Adrenal gland (tissue), 12 donors: Measurements from ENCODE around the gene QKI. TPM values are rescaled to one million over a fixed set of nuclear protein-coding genes. Genes with fewer than 3 reads are reported as not detected.

ENCODE experiments used
- DNase-seq, 7 donors: peaks; one replicate each; pipeline ENCODE4 v3.0.0-alpha.2; 2019 to 2020
- H3K27ac ChIP-seq, 5 donors: fragments of 200-600 bp; sonication (generic) in 4 of 5; 1 replicate in 3 of 5; 2 replicates in 2 of 5; pipeline versions ENCODE4 v1.5.1 to v1.8.0; 2016 to 2020; ENCODE audit warnings: mild to moderate bottlenecking in 1 of 5
- H3K27me3 ChIP-seq: fragments of 200-600 bp; 2 replicates; pipeline ENCODE4 v1.8.0; 2021
- H3K36me3 ChIP-seq, 2 donors: fragments of 200-600 bp; replicated peaks in 1 of 2; 1 replicate in 1 of 2; 2 replicates in 1 of 2; pipeline versions ENCODE4 v1.5.1 to v1.8.0; 2018 to 2022
- H3K4me1 ChIP-seq, 2 donors: fragments of 200-600 bp; replicated peaks in 1 of 2; 1 replicate in 1 of 2; 2 replicates in 1 of 2; pipeline versions ENCODE4 v1.5.1 to v1.8.0; 2018 to 2021
- H3K4me3 ChIP-seq, 4 donors: fragments of 200-600 bp; sonication (generic) in 3 of 4; one replicate each; pipeline ENCODE4 v1.5.1; 2016 to 2018
- H3K9me3 ChIP-seq, 3 donors: fragments of 200-600 bp; sonication (generic) in 1 of 3; replicated peaks in 1 of 3; 1 replicate in 2 of 3; 2 replicates in 1 of 3; pipeline versions ENCODE4 v1.5.1 to v1.8.0; 2016 to 2021
- POLR2A ChIP-seq, 2 donors: fragments of 450-650 bp; IDR thresholded peaks; one replicate each; pipeline ENCODE4 v1.6.1; 2017; ENCODE audit warnings: antibody characterized with exemption in 2 of 2, mild to moderate bottlenecking in 2 of 2, moderate library complexity in 1 of 2
- WGBS, 4 donors: extraction: QIAGEN DNeasy Blood & Tissue Kit in 2 of 4; methylation state at CpG; one replicate each; pipeline versions ENCODE4 v1.1.5 to v1.1.7; 2013 to 2017; 5-methylcytosine and 5-hydroxymethylcytosine counted together
- intact Hi-C, 2 donors: fragments of 100-400 bp; cut with DNase I; formaldehyde crosslinking; loops; one replicate each; pipeline versions ENCODE4 v1.14.1 to v1.15.0; 2022 to 2023
- polyA plus RNA-seq, 3 donors: library from polyadenylated mRNA; stranded (reverse); fragments of 200-250 nt in 2 of 3; fragments of 350-450 nt in 1 of 3; fragmentation: Illumina TruSeq in 1 of 3; extraction: RNeasy Lipid Tissue Mini Kit (QIAGEN cat#74804) in 1 of 3; gene quantifications; one replicate each; pipeline ENCODE4 v1.2.3, GENCODE V29; 2013 to 2014
- total RNA-seq, 9 donors: library from RNA; depleted of rRNA in 4 of 9; stranded (reverse); fragments of >200 nt in 4 of 9; fragments of 120-200 nt in 1 of 9; fragmentation: NEBNext Ultra II Directional in 1 of 9; extraction: Animal tissue kit (Norgen Biotek cat#: 25700) in 1 of 9; gene quantifications; one replicate each; pipeline versions ENCODE4 v1.1.0 to v1.2.4, GENCODE V29; 2013 to 2023
- TF ChIP-seq, protein P1 (sequence below), 6 experiments: fragments of 450-650 bp in 4 of 6; fragments of 200-600 bp in 2 of 6; sonication (generic) in 1 of 6; IDR thresholded peaks; 1 replicate in 5 of 6; 2 replicates in 1 of 6; pipeline versions ENCODE4 v1.5.1 to v1.8.0; 2016 to 2021; ENCODE audit warnings: antibody characterized with exemption in 6 of 6, mild to moderate bottlenecking in 2 of 6, moderate library complexity in 1 of 6
- donor health status: healthy with polysubstance abuse.
- donor health status: Bipolar disorder and iron deficiency.
- donor health status: DM: yes; HTN: yes; CAD: no.
- donor health status: DM: no; HTN: no; CAD: no.
- donor health status: DM: no; HTN: no; CAD: no.
- donor health status: DM: yes; HTN: yes; CAD: no.

QKI gene
- total and polyA plus RNA-seq, 12 donors, result 10.3 to 207 (median 130) TPM

DNA sequence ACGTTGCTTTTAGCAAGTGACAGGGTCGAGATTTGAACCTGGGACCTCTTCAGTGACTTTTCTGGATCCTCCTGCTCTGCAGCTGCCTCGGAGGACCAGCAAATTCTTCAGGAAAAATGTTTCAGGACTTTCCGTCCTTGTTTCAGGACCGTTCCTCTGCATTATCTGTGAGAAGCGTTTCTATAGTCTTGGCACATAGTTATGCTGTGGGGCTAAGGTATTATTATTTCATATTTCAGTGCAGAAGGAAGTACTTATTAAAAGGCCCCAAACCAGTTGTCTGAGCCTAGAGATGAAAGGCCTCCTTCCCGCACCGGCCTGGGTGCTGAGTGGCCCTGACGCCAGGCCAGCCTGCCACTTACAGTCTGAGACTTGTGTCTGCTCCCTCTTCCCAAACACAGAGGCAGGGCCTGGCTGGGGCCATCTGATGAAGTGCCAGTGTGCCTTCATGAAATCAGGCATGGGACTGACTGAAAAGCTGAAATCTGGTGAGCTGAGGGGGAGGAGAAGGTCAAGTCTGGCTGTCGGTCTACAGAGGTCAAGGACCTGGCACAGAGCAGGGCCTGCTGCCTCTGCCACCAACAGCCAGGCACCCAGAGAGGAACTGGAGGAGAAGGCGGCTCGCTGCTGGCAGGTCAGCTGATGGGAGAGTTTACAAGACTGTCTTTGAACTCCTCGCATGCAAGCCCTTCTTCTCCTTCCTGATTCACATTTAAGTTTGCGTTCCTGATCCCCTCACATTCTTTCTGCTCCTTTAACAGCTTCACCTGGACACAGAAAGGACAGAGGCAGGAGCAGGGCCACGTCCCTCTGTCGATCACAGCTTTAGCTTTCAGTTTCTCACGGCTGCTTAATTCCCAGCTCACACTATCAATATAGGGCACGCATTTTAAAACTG lies 8.9 kb upstream of the QKI start:
- TF ChIP-seq POLR2A (IDR thresholded peaks at IDR 0.05), result peak; percentile 51 to 69
- TF ChIP-seq, protein P1, sequence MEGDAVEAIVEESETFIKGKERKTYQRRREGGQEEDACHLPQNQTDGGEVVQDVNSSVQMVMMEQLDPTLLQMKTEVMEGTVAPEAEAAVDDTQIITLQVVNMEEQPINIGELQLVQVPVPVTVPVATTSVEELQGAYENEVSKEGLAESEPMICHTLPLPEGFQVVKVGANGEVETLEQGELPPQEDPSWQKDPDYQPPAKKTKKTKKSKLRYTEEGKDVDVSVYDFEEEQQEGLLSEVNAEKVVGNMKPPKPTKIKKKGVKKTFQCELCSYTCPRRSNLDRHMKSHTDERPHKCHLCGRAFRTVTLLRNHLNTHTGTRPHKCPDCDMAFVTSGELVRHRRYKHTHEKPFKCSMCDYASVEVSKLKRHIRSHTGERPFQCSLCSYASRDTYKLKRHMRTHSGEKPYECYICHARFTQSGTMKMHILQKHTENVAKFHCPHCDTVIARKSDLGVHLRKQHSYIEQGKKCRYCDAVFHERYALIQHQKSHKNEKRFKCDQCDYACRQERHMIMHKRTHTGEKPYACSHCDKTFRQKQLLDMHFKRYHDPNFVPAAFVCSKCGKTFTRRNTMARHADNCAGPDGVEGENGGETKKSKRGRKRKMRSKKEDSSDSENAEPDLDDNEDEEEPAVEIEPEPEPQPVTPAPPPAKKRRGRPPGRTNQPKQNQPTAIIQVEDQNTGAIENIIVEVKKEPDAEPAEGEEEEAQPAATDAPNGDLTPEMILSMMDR (IDR thresholded peaks at IDR 0.05), result no peak
- H3K4me1 ChIP-seq, result peaks cover 23 to 44% of the 10 kb centered on the region in 2 donors
- H3K36me3 ChIP-seq, result no peaks in the 10 kb centered on the region
- no peaks in the 10 kb centered on the region for H3K27me3 ChIP-seq
- intact Hi-C loops, result loop anchor here in 1 of 2 donors (10.0 kb wide), 1 partner anchor 51 kb away; no protein-coding TSS in a partner anchor
- peak; percentile 62 to 88 (median 85) for DNase-seq
- peak overlapping the region; percentile 80 to 95 (median 89) for H3K27ac ChIP-seq
- H3K4me3 ChIP-seq, result peak overlapping the region in 2 of 4 donors; percentile 8 to 30
- WGBS, 4 donors, result 18 to 26% (median 23%) methylated on average over 15 to 18 of the region's 18 CpGs
- H3K9me3 ChIP-seq, result no peaks in the 10 kb centered on the region

DNA sequence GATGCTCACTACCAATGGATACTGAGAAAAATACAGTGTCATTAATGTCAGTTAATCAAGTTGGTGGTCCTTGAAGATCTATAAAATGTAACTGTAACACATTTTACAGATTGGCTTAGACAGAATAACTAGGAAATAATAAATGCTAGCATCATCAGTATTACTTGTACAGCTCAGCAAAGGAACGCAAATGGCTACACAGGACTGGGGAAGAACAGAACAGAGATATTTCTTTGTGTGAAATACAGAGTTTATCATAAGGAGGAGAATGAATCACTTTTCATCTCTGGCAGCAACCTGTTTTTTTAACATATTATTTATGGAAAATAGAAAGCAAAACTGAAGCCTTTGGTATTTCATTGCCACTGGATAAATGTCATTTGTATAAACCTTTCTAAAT lies 8.2 kb upstream of the QKI start:
- DNase-seq, result no peak
- TF ChIP-seq POLR2A (IDR thresholded peaks at IDR 0.05), result no peak
- TF ChIP-seq, protein P1 (IDR thresholded peaks at IDR 0.05), result no peak
- Histone ChIP-seq H3K4me3 (peak overlapping the region in 2 of 4 donors; percentile 8 to 30), H3K27me3 (no peaks in the 10 kb centered on the region), H3K36me3 (no peaks in the 10 kb centered on the region), H3K4me1 (peaks cover 23 to 41% of the 10 kb centered on the region in 2 donors), H3K9me3 (no peaks in the 10 kb centered on the region), H3K27ac (peak overlapping the region; percentile 80 to 95 (median 89))
- WGBS, 4 donors, result 17 to 26% (median 22%) methylated on average over 1 of the region's 1 CpG
- intact Hi-C loops, result loop anchor here in 1 of 2 donors (10.0 kb wide), 1 partner anchor 52 kb away; no protein-coding TSS in a partner anchor

DNA sequence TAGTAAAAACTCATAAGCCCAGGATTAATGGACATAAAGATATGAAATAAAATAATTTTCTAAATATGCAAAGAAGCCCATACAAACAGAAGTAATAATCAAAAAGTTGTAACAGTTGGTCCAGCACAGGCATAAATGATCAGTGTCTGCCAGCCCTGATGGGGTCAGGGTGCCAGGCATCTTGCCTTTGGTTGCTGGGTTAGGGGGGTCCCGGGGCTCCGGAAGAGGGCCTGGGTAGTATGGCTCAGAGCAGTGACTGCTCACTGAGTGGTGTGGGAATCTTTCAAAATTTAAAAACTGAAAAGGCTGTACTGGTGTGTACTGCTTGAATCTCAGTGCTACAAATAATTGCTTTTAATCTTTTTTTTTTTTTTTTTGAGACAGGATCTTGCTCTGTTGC lies 7.7 kb upstream of the QKI start:
- H3K4me1 ChIP-seq, result peaks cover 23 to 41% of the 10 kb centered on the region in 2 donors

More for the DNA sequence above, 7.7 kb upstream of the QKI start:
- Histone ChIP-seq H3K27me3 (no peaks in the 10 kb centered on the region), H3K9me3 (no peaks in the 10 kb centered on the region), H3K4me3 (no peak overlapping the region), H3K36me3 (no peaks in the 10 kb centered on the region), H3K27ac (peak overlapping the region; percentile 55 to 95 (median 89))
- no peak for DNase-seq
- intact Hi-C loops, result loop anchor here in 1 of 2 donors (10.0 kb wide), 1 partner anchor 52 kb away; no protein-coding TSS in a partner anchor
- no peak for TF ChIP-seq POLR2A (IDR thresholded peaks at IDR 0.05)
- TF ChIP-seq, protein P1 (IDR thresholded peaks at IDR 0.05), result no peak
- 80 to 92% (median 84%) methylated on average over 2 of the region's 2 CpGs for WGBS, 4 donors
